Measurements from ENCODE around the gene WDFY3. TPM values are rescaled to one million over a fixed set of nuclear protein-coding genes. Genes with fewer than 3 reads are reported as not detected.
"Not testable (repeated sequence)": the region's sequence is repeated elsewhere in the genome, so short reads cannot be mapped to it uniquely, and the experiment has no call there.

The WDFY3 gene
- total and polyA plus RNA-seq, 9 donors = 13.2 to 90.0 (median 77.4) TPM

GRCh38 chr4:84837751-84838150 is 128.7 kb downstream of the WDFY3 start:
- Histone ChIP-seq H3K27ac (no peak overlapping the region), H3K4me3 (no peak overlapping the region), H3K36me3 (no peaks in the 10 kb centered on the region), H3K9me3 (no peaks in the 10 kb centered on the region), H3K4me1 (ENCODE audit: insufficient read depth) (no peaks in the 10 kb centered on the region), H3K27me3 (no peaks in the 10 kb centered on the region)
- intact Hi-C loops (cut with DNase I) = no loop called here
- 78 to 88% (median 85%) methylated on average over 2 of the region's 2 CpGs for WGBS, 3 donors
- no peak for TF ChIP-seq POLR2A (IDR thresholded peaks at IDR 0.05)
- no peak for TF ChIP-seq CTCF (IDR thresholded peaks at IDR 0.05)
- no peak for TF ChIP-seq EP300 (IDR thresholded peaks at IDR 0.05)
- no peak for DNase-seq

GRCh38 chr4:84829633-84830032 is 136.9 kb downstream of the WDFY3 start:
- DNase-seq; H3K9me3 ChIP-seq; H3K27ac ChIP-seq; H3K4me3 ChIP-seq; intact Hi-C loops (cut with DNase I); H3K36me3 ChIP-seq; H3K4me1 ChIP-seq (ENCODE audit: insufficient read depth); H3K27me3 ChIP-seq: not testable (repeated sequence)
- WGBS, 3 donors = 95 to 97% (median 96%) methylated on average over 6 of the region's 6 CpGs

GRCh38 chr4:84826681-84827080 is 139.8 kb downstream of the WDFY3 start:
- Histone ChIP-seq H3K9me3 (no peaks in the 10 kb centered on the region), H3K4me1 (ENCODE audit: insufficient read depth) (no peaks in the 10 kb centered on the region), H3K27me3 (no peaks in the 10 kb centered on the region), H3K4me3 (no peak overlapping the region), H3K36me3 (no peaks in the 10 kb centered on the region), H3K27ac (no peak overlapping the region)
- no peak for DNase-seq
- no peak for TF ChIP-seq EP300 (IDR thresholded peaks at IDR 0.05)
- TF ChIP-seq POLR2A (IDR thresholded peaks at IDR 0.05) = no peak
- TF ChIP-seq CTCF (IDR thresholded peaks at IDR 0.05) = no peak
- intact Hi-C loops (cut with DNase I) = no loop called here

- H3K4me1 ChIP-seq (ENCODE audit: insufficient read depth) = no peaks in the 10 kb centered on the region
- intact Hi-C loops (cut with DNase I) = no loop called here
- DNase-seq = no peak
- WGBS, 3 donors = 94% methylated on average over 5 of the region's 5 CpGs
- no peak overlapping the region for H3K4me3 ChIP-seq
- TF ChIP-seq POLR2A (IDR thresholded peaks at IDR 0.05) = no peak
- H3K36me3 ChIP-seq = no peaks in the 10 kb centered on the region
- no peaks in the 10 kb centered on the region for H3K9me3 ChIP-seq
- no peaks in the 10 kb centered on the region for H3K27me3 ChIP-seq
- no peak overlapping the region for H3K27ac ChIP-seq
These were observed 140.7 kb downstream of the WDFY3 start for GRCh38 chr4:84825701-84826341.

GRCh38 chr4:84821064-84821463 is 145.4 kb downstream of the WDFY3 start:
- 30 to 68% (median 52%) methylated on average over 1 of the region's 1 CpG for WGBS, 3 donors
- no peak for DNase-seq
- TF ChIP-seq POLR2A (IDR thresholded peaks at IDR 0.05) (no peak), EP300 (IDR thresholded peaks at IDR 0.05) (no peak), CTCF (IDR thresholded peaks at IDR 0.05) (no peak)
- Histone ChIP-seq H3K27ac (no peak overlapping the region), H3K36me3 (no peaks in the 10 kb centered on the region), H3K9me3 (no peaks in the 10 kb centered on the region), H3K27me3 (no peaks in the 10 kb centered on the region), H3K4me1 (ENCODE audit: insufficient read depth) (no peaks in the 10 kb centered on the region), H3K4me3 (no peak overlapping the region)
- intact Hi-C loops (cut with DNase I) = no loop called here
